HG02623 (cell line): ENCODE results near the gene CHST12.
A peak's percentile ranks its signal among the peaks of the same experiment; 100 is the strongest.

Source experiments
- ATAC-seq: cut with Tn5 transposase; IDR thresholded peaks from one replicate; pipeline ENCODE4 v1.9.1; 2021; ENCODE audit warnings: moderate library complexity; ENCODE audit not compliant: unreplicated experiment

The CHST12 gene

DNA sequence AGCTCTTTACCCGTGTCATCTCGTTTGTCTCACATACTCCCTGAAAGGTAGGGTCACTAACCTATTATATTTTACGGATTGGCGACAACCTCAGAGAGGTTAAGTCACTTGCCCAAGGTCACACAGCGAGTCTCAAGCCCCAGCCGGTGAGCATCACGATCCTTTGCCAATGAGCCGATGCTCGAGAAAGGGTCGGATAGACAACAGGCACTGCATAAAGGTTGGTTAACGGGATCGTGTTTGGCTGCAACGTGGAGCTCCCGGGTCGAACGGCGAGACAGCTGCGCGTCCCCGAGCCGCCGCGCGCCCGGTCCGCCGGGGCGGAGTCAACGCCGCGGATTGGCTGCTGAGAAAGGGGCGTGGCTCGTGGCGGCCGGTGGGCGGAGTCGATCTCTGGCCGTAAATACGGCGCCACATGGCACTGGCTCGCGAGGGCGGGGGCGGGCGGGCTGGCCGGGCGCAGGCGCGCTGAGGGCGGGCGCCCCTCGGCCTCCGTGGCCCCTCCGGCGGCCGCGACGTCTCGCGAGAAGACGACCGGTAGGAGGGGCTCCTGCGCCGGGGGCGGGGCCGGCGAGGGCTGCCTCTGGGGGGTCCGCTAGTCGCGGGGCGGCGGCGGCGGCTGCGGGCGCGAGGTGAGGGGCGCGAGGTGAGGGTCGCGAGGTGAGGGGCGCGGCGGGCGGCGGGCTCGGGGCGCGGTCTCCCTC is at the start of gene CHST12:
Gene CHST12 (plus strand): TSS at position 598 of the 704 bp plus-strand sequence. CDS start 29,029 bp downstream, outside the sequence.
- no peak for ATAC-seq

DNA sequence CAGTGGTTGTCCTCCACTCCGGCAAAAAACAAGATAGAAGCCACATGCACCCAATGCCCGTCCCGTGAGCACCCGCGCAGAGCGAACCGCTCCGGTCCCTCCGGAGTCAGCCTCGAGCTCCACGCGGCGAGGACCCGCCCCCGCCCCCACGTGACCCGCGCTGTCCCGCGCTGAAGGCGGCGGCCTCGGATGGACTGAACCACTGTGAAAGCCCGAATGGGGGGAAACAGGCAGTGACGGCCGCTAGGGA is 49.5 kb upstream of the CHST12 start:
- peak; percentile 41 for ATAC-seq

DNA sequence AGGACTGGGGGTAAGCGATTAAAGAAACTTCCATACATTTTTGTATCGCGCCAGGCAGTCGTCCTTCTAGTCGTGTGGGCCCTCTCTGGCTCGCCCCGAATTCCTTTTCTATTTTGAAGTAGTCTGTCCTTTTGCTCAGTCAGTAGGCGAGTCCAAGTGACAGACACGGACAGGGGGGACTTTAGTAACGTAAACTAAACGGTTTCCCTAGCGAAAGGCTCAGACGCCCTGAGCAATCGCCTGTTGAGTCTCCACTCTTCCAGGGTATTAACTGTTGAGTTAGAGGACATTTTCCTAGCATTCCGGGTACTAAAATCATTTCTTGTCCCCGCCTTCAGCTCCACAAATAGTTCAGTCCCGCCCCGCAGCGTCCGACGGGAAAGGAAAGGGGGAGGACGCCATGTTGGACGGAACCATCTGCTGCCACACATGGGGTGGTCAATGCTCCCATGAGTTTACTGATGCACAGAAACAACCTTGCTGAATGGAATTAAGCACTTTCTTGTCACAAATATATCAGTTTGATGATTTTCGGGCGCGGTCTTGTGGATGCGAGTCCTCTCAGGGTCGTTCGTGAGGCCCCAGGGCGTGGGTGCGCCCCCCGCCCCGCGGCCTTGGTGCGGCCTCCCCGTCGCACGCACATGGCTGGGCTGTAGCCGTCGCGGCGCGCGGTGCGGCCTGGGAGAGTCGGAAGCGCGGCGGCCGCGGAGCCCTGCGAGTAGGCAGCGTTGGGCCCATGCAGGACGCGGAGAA is 49.0 kb upstream of the CHST12 start, which contains the start of gene EIF3B:
Gene EIF3B (plus strand): TSS at position 642 of the 753 bp plus-strand sequence. CDS start 95 bp downstream, at position 737.
- ATAC-seq: peak; percentile 81

DNA sequence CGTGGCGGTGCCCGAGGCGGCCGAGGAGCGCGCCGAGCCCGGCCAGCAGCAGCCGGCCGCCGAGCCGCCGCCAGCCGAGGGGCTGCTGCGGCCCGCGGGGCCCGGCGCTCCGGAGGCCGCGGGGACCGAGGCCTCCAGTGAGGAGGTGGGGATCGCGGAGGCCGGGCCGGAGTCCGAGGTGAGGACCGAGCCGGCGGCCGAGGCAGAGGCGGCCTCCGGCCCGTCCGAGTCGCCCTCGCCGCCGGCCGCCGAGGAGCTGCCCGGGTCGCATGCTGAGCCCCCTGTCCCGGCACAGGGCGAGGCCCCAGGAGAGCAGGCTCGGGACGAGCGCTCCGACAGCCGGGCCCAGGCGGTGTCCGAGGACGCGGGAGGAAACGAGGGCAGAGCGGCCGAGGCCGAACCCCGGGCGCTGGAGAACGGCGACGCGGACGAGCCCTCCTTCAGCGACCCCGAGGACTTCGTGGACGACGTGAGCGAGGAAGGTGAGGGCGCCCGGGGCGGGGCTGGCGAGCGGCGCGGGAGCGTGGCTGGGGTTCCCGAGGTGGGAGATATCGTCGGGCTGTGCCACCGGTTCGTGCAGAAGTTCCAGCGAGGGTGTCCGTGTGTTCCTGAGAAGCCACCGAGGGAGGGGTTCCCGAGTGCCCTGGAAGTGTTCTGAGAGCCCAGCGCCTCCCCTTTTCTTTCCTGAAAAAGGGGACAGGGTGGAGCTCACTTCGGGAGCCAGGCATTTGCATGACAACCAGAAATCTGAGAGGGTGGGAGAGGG is 48.3 kb upstream of the CHST12 start:
- ATAC-seq: peak; percentile 25

DNA sequence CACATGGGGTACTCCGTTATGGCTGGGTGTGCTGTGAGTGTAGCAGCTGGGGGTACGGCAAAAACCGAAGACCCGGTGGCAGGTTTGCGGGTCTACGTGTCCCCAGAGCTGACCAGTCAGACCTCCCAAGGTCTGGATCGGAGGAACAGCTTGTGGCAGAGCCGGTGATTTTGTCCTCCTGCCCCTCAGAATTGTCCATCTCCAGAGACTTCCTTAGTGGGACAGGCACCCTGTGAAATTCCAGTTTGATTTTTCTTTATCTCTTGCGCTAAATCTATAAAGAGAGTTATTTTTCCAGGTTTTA is 47.8 kb upstream of the CHST12 start:
- ATAC-seq: no peak

DNA sequence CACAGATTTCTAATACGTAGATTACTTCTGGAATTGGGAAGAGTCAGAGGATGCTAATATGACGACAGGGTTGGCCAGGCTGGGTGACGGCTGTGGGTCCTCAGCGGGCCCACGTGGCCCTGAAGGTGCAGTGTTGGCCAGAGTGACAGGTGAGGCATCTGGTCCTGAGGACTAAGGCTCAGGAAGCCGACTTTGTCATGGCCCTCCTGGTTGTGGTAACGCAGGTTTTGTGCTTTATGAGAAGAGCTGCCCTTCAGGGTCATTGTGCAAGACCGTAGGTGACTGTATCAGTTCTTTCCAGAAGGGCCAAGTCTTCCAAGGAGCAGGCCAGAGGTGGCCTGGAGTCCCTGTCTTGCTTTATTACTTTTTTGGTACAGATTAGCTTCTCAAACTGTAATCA is 46.2 kb upstream of the CHST12 start:
- no peak for ATAC-seq

DNA sequence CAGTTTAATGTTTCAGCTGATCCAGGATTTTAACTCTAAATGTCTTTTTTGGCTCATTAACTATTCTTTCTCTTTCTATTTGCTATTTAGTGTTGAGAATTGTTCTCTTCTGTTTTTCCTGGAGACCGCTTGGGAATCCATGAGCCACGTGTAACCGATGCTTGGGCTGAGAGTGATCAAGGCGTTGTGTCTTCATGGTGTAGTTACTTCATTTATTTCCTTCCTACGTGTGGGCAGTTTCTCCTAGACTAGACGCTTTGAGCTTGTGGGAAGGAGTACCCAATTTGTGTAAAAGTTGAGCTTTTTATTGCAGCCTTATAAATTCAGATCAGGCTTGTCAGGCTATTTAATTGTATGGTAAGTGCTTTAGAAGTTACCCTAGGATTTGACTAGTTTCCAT is 45.8 kb upstream of the CHST12 start:
- no peak for ATAC-seq

DNA sequence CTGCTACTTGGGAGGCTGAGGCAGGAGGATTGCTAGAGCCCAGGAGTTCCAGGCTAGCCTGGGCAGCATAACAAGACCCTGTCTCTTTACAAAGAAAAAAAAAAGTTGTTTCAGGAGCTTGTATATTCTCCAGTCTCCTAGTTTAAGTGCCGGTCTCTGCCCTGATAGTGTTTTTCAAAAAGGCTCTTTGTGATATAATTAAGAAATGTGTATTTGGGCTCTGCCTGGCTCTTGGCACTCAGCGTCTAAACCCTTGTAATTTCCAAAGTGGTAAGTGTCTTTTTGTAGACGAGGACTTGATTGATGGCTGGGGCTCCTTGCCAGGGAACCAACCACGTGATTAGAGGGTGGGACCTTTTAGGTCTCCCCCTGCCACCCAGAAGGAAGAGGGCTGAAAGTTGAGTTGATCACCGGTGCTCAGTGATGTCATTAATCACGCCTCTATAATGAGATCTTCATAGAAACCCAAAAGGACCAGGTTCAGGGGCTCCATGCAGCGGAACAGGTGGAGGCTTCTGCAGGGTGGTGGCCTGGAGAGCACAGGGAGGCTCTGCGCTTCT is 44.4 kb upstream of the CHST12 start:
- ATAC-seq: no peak

DNA sequence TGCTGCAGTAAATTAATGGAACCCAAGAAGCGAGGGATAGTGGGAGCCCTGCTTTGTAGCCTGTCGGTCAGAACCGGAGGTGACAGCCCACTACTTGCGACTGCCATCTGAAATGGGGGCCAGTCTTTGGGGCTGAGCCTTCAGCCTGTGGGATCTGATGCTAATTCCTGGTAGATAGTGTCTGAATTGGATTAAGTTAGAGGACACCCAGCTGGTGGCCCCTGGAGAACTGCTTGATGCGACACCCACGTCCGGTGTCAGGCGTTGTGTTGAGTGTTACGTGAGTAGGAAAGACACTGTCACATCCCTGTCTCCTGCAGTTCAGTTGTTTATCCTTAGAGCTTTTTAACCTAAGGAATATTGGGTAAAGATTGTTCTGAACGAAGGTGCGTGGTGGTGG is 43.8 kb upstream of the CHST12 start:
- no peak for ATAC-seq

DNA sequence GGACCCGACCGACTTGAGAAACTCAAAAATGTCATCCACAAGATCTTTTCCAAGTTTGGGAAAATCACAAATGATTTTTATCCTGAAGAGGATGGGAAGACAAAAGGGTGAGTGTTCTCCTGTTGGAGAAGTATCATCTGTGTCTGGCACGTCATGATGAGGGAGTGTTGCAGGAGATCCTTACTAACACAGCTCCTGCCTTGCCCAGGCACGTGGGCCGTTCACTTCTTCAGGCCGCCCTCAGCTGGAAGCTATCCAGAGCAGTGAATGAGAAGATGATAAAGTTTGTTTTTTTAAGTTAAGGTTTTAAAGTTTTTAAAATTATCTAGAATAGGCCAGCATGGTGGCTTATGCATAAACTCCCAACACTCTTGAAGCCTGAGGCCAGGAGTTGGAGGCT is 42.6 kb upstream of the CHST12 start:
- ATAC-seq: no peak

DNA sequence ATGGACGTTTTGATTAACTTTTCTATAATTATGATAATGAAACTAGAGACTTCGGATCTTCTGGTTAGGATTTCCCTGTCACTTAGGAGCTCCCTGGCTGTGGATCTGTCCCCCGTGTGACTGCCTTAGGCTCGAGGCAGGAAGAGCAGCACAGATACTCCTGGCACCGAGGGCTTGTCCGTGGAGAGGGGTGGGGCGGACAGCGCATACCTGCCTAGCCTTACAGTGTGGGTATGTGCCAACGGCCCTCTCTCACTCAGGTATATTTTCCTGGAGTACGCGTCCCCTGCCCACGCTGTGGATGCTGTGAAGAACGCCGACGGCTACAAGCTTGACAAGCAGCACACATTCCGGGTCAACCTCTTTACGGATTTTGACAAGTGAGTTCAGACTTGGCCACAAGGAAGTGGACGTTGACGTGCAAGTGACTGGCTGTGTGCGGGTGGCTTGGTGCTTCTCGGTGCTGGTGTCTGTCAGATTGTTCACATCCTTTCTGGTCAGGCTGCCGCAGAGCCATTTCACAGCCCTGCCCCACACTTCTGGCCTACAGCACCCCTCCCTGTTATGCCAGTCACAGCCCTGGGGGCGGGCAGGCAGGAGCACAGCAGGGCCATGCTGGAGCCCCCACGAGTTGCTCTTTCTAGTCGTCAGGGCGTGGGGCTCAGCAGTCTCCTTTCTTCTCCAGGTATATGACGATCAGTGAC is 40.9 kb upstream of the CHST12 start:
- ATAC-seq: no peak

DNA sequence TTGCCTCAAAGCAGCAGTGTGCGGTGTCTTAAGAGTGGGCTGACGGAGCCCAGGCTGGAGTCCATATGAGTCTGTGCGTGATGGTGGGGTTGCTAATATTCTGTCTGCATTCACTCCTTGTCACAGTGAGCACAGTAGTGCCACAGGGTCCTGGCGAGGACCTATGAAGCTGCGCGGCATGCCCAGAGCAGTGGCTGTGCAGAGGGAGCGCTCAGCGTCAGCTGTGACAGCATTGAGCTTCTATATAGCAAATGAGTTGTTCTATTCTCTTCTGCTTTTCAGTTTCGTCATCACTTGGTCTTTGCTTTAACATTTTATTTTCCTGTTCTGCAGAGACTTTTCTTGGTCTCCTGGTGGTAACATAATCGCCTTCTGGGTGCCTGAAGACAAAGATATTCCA is 34.3 kb upstream of the CHST12 start:
- ATAC-seq: no peak

DNA sequence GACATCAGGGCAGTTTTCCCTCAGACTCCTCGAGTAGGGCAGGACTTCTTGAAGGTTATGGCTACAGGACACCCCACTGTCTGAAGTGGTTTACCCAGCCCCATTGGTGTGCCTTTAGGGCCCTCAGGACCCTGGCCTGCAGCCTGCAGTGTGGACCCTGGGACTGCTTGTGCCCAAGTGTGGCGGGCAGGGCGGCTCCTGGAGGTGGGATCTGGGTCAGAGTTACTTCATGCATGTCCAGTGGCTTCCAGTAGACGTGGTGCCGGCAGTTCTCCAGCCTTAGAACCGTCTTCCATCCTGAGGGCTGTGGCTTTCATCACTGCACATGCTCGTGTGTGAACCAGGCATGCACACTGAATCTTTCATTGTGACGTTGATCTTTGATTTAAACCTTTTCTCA is 32.1 kb upstream of the CHST12 start:
- ATAC-seq: no peak

DNA sequence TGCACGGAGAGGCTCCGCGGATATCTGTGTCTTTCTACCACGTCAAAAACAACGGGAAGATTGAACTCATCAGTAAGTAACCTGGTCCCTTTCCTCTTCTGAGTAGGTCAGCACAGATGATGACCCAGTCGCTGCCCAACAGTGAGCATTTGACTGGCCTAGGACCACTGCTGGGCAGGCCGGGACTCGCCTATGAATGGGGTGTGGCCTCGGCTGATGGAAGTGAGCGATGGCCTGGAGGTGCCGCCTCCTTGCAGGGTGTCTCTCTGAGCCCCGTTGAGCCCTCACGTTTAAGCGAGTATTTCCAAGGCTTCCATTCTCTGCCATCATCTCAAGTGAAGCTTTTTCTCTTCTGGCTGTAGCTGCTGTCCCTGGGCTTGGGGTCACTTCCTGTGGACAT is 30.7 kb upstream of the CHST12 start:
- ATAC-seq: no peak

DNA sequence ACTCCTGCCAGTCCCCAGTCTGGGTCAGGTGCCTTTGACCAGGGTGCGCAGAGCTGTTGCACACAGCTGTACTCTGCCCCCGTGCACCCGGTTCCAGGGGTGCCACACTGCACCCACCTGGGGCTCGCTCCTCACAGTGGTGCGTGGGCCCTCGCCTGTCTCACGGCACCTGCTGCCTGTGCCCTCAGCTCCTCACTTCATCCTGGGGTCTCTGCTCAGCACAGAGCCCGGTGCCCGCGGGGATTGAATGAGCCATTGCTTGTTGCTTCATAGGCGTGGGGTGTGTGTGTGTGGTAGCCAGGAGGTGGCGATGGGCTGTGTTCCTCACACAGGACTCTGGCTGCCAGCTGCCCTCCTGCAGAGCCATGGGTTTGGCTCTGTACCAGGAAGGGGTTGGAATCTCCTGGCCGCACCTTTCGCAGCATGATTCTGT is 30.3 kb upstream of the CHST12 start:
- ATAC-seq: no peak

DNA sequence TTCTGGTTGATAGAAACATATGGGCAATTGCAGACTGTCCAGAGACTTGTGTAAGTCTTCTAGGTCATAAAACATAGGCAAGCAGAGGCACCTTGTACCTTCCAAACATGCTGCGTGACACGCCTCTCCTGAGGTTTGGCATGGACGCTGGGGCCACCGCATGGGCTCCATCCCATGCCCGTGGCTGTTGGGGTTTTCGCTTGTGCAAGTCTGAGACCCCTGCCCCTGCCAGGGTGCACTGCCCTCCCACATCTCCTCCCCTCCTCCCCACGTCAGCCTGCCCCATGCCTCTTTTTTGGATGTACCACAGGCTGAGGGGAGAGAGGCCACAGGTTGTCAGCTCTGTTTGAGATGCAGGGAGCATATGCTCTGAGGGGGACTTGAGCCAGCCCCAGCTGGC is 29.8 kb upstream of the CHST12 start:
- ATAC-seq: no peak

DNA sequence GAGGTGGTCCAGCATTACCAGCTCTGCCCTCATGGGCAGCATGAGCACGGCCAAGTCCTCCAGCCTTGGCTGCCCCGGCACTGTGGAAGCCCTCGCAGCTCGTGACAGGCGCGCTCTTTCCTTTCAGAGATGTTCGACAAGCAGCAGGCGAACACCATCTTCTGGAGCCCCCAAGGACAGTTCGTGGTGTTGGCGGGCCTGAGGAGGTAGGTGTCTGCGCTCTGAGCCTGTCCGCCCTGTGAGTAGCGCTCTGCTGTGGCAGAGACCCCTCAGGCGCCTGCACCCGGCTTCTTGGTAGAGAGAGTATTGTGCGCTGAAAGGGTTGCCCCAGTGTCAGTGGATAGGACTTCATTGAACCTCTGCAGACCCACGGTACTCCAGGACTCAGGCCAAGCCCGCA is 29.0 kb upstream of the CHST12 start:
- ATAC-seq: no peak

DNA sequence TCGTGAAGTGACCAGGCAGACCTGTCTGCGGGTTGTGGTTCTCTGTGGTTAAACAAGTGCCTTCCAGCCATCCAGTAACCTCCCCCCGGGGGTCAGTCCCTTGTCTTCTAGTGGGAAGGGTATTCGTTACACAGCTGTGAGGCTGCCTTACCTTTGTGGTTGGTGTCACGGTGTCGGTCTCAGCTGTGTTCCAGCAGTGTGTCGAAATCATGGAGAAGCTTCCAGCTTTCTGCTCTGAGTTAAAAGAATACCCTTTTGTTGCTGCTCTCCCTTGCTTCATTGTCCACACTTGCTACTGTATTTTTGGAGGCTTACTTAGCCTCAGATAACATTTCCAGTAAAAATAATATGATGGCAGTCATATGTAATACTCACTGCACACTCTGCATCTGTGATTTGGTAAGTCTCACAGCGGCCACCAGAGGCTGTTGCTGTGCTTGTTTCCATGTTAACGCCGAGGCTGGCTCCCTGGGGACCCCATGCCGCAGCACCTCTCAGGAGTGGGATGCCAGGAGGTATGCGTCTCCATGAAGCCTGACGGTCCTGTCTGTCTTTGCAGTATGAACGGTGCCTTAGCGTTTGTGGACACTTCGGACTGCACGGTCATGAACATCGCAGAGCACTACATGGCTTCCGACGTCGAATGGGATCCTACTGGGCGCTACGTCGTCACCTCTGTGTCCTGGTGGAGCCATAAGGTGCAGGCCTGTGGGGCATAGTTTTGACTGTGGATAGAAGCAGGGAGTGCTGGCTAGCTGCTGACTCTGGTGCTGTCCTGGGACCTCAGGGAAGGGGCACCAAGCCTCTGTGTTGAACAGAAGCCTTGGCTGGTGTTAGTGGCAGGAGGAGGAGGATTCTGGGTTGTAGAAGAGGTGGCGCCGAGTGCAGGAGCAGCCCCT is 28.3 kb upstream of the CHST12 start:
- no peak for ATAC-seq

DNA sequence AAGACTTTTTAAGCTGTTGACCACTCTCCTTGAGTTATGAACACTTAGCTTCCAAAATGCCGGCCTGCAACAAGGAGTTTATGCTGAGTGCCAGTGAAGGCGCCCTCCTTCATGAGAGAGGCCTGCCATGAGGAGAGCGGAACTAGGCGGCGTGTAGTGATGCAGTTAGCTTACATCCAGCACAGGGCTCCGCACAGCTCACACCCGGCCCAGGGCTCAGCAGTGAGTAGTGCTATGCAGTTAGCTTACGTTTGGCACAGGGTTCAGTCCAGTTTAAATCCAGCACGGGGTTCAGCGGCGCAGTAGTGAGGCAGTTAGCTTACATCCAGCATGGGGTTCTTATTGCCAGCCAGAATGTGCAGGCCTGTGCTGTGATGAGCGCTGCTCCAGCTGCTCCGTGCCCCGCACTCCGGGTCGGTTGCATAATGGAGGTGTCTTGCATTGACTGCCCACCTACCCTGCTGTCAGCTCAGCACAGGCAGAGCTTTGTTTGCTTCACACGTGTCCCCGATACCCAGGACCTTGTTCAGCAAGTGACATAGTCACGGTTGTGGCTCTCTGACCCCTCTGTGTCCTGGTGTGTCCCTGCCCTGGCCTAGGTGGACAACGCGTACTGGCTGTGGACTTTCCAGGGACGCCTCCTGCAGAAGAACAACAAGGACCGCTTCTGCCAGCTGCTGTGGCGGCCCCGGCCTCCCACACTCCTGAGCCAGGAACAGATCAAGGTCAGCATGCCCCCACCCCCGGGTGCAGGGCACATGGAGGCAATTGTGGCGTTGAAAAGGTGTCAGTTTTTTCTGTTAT is 26.9 kb upstream of the CHST12 start:
- ATAC-seq: no peak
